ENCODE measurements around the gene POLE. TPM values are rescaled to one million over a fixed set of nuclear protein-coding genes. Genes with fewer than 3 reads are reported as not detected.

The POLE gene
- total and polyA plus RNA-seq, 9 of the 15 experiments (the other 6 are each of a cell fraction or from before 2014, with no cell fraction given) = 2.4 to 154 (median 49.6) TPM

- WGBS (ENCODE audit: insufficient coverage, low coverage, missing lambda C conversion rate) = 0% methylated on average over 36 of the region's 94 CpGs
- DNase-seq (ENCODE audit: extremely low read depth in 1 of 4, low spot score in 3 of 4) (peak; percentile 91 to 93 (median 92)), FAIRE-seq (peak; percentile 26), ATAC-seq (peak; percentile 94)
- H4K20me1 ChIP-seq (replicated peaks; ENCODE audit: control insufficient read depth, insufficient read depth, low read length) = no peaks in the 10 kb centered on the region
- CTCF ChIA-PET (ENCODE audit: low intra/inter-chr PET ratio) = no interaction called here
- peak within 1 kb of the TSS; percentile 84 to 99 for H3K9ac ChIP-seq (ENCODE audit: insufficient read depth in 1 of 2, low read depth in 2 of 2, low read length in 2 of 2)
- no peaks in the 10 kb centered on the region for H3K9me3 ChIP-seq (replicated peaks; ENCODE audit: control insufficient read depth, insufficient read depth, low read depth, low read length)
- peaks cover 34% of the 10 kb centered on the region for H3K36me3 ChIP-seq (ENCODE audit: control insufficient read depth, insufficient read depth, low read length)
- POLR2A ChIA-PET = interaction anchor here (0.6 to 0.9 kb wide), 4 partner anchors 24 to 116 kb away, joined by 3 to 5 read pairs (median 4); no protein-coding TSS in a partner anchor
- intact Hi-C loops (cut with micrococcal nuclease) = no loop called here
- in situ Hi-C loops (cut with MboI) = no loop called here
- peaks cover 2 to 19% of the 10 kb centered on the region in 2 experiments; a peak in 4 of 5 replicates for H3K4me1 ChIP-seq (replicated peaks in 1 of 2; ENCODE audit: control insufficient read depth in 2 of 2, insufficient read depth in 2 of 2, low read length in 2 of 2)
- peak within 1 kb of the TSS; percentile 82 for H3K4me2 ChIP-seq (ENCODE audit: insufficient read depth, low read length)
- peak within 1 kb of the TSS; percentile 87 for H3K27ac ChIP-seq (ENCODE audit: extremely low read depth, low read depth, low read length)
- no peaks in the 10 kb centered on the region for H3K9me1 ChIP-seq (ENCODE audit: control insufficient read depth, insufficient read depth, low read length)
- H3K4me3 ChIP-seq = peak within 1 kb of the TSS; percentile 99
- H3K27me3 ChIP-seq (ENCODE audit: control insufficient read depth in 2 of 2, insufficient read depth in 2 of 2, low read length in 2 of 2) = no peaks in the 10 kb centered on the region
- peak within 1 kb of the TSS; percentile 89 for H2AFZ ChIP-seq (ENCODE audit: low read depth, low read length)
- BruUV-seq (replicated peaks) = no TSS peak
- H3K79me2 ChIP-seq (ENCODE audit: control insufficient read depth, insufficient read depth, low read length) = peaks cover 53% of the 10 kb centered on the region
- TF ChIP-seq ELF1 (tag; IDR thresholded peaks at IDR 0.05) = peak; percentile 91
- no peak for TF ChIP-seq LCOR (CRISPR knock-in tag; IDR thresholded peaks at IDR 0.05)
- TF ChIP-seq MBD1 (CRISPR knock-in tag; IDR thresholded peaks at IDR 0.05) = no peak
- no peak for TF ChIP-seq CEBPB (tag; IDR thresholded peaks at IDR 0.05)
- no peak for TF ChIP-seq TFE3 (CRISPR knock-in tag; IDR thresholded peaks at IDR 0.05)
- peak; percentile 46; the same call in 1 of the 2 replicates for TF ChIP-seq PML (IDR thresholded peaks at IDR 0.05; ENCODE audit: low read length)
- TF ChIP-seq ZBTB5 (IDR thresholded peaks at IDR 0.05) = no peak
- no peak for TF ChIP-seq ZNF311 (CRISPR knock-in tag; IDR thresholded peaks at IDR 0.05)
- peak; percentile 80 for TF ChIP-seq MTA1 (IDR thresholded peaks at IDR 0.05; ENCODE audit: borderline replicate concordance)
- no peak for TF ChIP-seq MCM7 (IDR thresholded peaks at IDR 0.05)
- TF ChIP-seq TRIM28 (IDR thresholded peaks at IDR 0.05) = no peak; the same call in none of the 2 replicates
- TF ChIP-seq MAFG (tag; conservative IDR thresholded peaks at IDR 0.05) = no peak
- peak; percentile 79 for TF ChIP-seq ATF7 (IDR thresholded peaks at IDR 0.05)
- no peak for TF ChIP-seq ZNF780A (CRISPR knock-in tag; IDR thresholded peaks at IDR 0.05)
- TF ChIP-seq CREBBP (IDR thresholded peaks at IDR 0.05; ENCODE audit: low read depth, low read length) = no peak
- peak; percentile 50 for TF ChIP-seq HMGN3 (IDR thresholded peaks at IDR 0.05; ENCODE audit: borderline replicate concordance, extremely low read depth, insufficient read length, low read depth, low read length)
- peak in 1 of 2 experiments; percentile 20; a peak in 1 of 4 replicates for TF ChIP-seq TRIM24 (IDR thresholded peaks at IDR 0.05)
- no peak; the same call in none of the 2 replicates for TF ChIP-seq EGR1 (conservative IDR thresholded peaks at IDR 0.05)
Measured at GRCh38 chr12:132710405-132711079, 23.4 kb upstream of the POLE start, which contains the start of gene PGAM5. Gene PGAM5 (plus strand): TSS chr12:132710842. CDS start chr12:132710877, 35 bp downstream.
